Measurements from ENCODE around the gene CYSRT1. TPM values are rescaled to one million over a fixed set of nuclear protein-coding genes. Genes with fewer than 3 reads are reported as not detected.

Gene CYSRT1
- total and polyA plus RNA-seq, 3 donors from 2014 or later, result 3.0 to 5.6 (median 3.7) TPM

DNA sequence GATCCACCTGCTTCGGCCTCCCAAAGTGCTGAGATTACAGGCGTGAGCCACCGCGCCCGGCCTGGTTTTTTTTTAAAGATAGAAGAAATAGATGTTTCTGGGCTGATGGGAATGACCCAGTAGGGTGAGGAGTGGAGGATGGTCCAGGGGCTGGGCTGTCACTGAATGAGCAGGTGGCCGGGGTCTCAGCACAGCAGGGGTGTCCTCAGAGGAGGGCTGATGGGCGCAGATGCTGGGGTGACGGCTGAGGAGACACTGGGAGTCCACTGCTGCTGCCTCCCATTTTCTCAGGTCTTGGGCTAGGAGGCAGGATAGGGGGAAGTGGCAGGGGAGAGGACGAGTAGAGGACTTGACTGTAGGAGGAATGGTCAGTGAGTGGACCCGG is 50.2 kb downstream of the CYSRT1 start:
- no peak for DNase-seq
- Histone ChIP-seq H3K27ac (no peak overlapping the region), H3K36me3 (ENCODE audit: low read depth, missing control alignments) (no peaks in the 10 kb centered on the region), H3K27me3 (no peaks in the 10 kb centered on the region), H3K9me3 (no peaks in the 10 kb centered on the region), H3K4me3 (no peak overlapping the region), H3K4me1 (peaks cover 12% of the 10 kb centered on the region)
- intact Hi-C loops (cut with DNase I; ENCODE audit: low total_unique reads), result no loop called here
- 87 to 92% methylated on average over 10 of the region's 10 CpGs for WGBS, 2 donors
- TF ChIP-seq, protein P1, sequence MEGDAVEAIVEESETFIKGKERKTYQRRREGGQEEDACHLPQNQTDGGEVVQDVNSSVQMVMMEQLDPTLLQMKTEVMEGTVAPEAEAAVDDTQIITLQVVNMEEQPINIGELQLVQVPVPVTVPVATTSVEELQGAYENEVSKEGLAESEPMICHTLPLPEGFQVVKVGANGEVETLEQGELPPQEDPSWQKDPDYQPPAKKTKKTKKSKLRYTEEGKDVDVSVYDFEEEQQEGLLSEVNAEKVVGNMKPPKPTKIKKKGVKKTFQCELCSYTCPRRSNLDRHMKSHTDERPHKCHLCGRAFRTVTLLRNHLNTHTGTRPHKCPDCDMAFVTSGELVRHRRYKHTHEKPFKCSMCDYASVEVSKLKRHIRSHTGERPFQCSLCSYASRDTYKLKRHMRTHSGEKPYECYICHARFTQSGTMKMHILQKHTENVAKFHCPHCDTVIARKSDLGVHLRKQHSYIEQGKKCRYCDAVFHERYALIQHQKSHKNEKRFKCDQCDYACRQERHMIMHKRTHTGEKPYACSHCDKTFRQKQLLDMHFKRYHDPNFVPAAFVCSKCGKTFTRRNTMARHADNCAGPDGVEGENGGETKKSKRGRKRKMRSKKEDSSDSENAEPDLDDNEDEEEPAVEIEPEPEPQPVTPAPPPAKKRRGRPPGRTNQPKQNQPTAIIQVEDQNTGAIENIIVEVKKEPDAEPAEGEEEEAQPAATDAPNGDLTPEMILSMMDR (IDR thresholded peaks at IDR 0.05), result no peak
- no peak for TF ChIP-seq POLR2A (IDR thresholded peaks at IDR 0.05)

Other genes with a start within 250 kb of the CYSRT1 start
Only the 30 nearest of the 32 such genes appear.
- 10 to 100 TPM; 47.8 to 56.6 TPM for gene PAXX, start 232.8 kb upstream of the CYSRT1 start, total RNA-seq
- gene PAXX, start 232.8 kb upstream of the CYSRT1 start, polyA plus RNA-seq (ENCODE audit: insufficient read depth, low read depth, low replicate concordance), result 25.9 TPM
- 1 to 10 TPM; 1.8 to 1.9 TPM for gene CLIC3, start 228.6 kb upstream of the CYSRT1 start, total RNA-seq
- 2.8 TPM for gene CLIC3, start 228.6 kb upstream of the CYSRT1 start, polyA plus RNA-seq (ENCODE audit: insufficient read depth, low read depth, low replicate concordance)
- 10 to 100 TPM; 56.0 to 65.5 TPM for gene ABCA2, start 196.9 kb upstream of the CYSRT1 start, total RNA-seq
- gene ABCA2, start 196.9 kb upstream of the CYSRT1 start, polyA plus RNA-seq (ENCODE audit: insufficient read depth, low read depth, low replicate concordance), result 33.6 TPM
- gene FUT7, start 193.1 kb upstream of the CYSRT1 start, total RNA-seq, result under 1 TPM; 0.06 to 0.24 TPM
- gene FUT7, start 193.1 kb upstream of the CYSRT1 start, polyA plus RNA-seq (ENCODE audit: insufficient read depth, low read depth, low replicate concordance), result 0.24 TPM
- 100 to 1,000 TPM in 1 of 2 donors, 10 to 100 TPM in 1; 75.9 to 103 TPM for gene NPDC1, start 179.0 kb upstream of the CYSRT1 start, total RNA-seq
- gene NPDC1, start 179.0 kb upstream of the CYSRT1 start, polyA plus RNA-seq (ENCODE audit: insufficient read depth, low read depth, low replicate concordance), result 47.7 TPM
- gene ENTPD2, start 171.1 kb upstream of the CYSRT1 start, total RNA-seq, result 1 to 10 TPM; 5.7 to 9.6 TPM
- 8.5 TPM for gene ENTPD2, start 171.1 kb upstream of the CYSRT1 start, polyA plus RNA-seq (ENCODE audit: insufficient read depth, low read depth, low replicate concordance)
- gene SAPCD2, start 154.6 kb upstream of the CYSRT1 start, total RNA-seq, result 1 to 10 TPM; 1.4 to 1.7 TPM
- gene SAPCD2, start 154.6 kb upstream of the CYSRT1 start, polyA plus RNA-seq (ENCODE audit: insufficient read depth, low read depth, low replicate concordance), result 0.78 TPM
- gene UAP1L1, start 147.7 kb upstream of the CYSRT1 start, total RNA-seq, result 10 to 100 TPM in 1 of 2 donors, 1 to 10 TPM in 1; 7.2 to 10.1 TPM
- gene UAP1L1, start 147.7 kb upstream of the CYSRT1 start, polyA plus RNA-seq (ENCODE audit: insufficient read depth, low read depth, low replicate concordance), result 6.9 TPM
- gene MAN1B1, start 138.2 kb upstream of the CYSRT1 start, total RNA-seq, result 100 to 1,000 TPM; 122 to 124 TPM
- gene MAN1B1, start 138.2 kb upstream of the CYSRT1 start, polyA plus RNA-seq (ENCODE audit: insufficient read depth, low read depth, low replicate concordance), result 62.2 TPM
- gene DPP7, start 110.4 kb upstream of the CYSRT1 start, total RNA-seq, result 100 to 1,000 TPM; 207 to 215 TPM
- gene DPP7, start 110.4 kb upstream of the CYSRT1 start, polyA plus RNA-seq (ENCODE audit: insufficient read depth, low read depth, low replicate concordance), result 242 TPM
- gene GRIN1, start 86.0 kb upstream of the CYSRT1 start, total RNA-seq, result 1 to 10 TPM; 1.5 to 3.8 TPM
- gene GRIN1, start 86.0 kb upstream of the CYSRT1 start, polyA plus RNA-seq (ENCODE audit: insufficient read depth, low read depth, low replicate concordance), result 0.79 TPM
- gene LRRC26, start 55.1 kb upstream of the CYSRT1 start, total RNA-seq, result 1 to 10 TPM; 2.4 to 5.1 TPM
- not detected for gene LRRC26, start 55.1 kb upstream of the CYSRT1 start, polyA plus RNA-seq (ENCODE audit: insufficient read depth, low read depth, low replicate concordance)
- 10 to 100 TPM; 19.8 to 37.9 TPM for gene TMEM210, start 53.1 kb upstream of the CYSRT1 start, total RNA-seq
- 83.2 TPM for gene TMEM210, start 53.1 kb upstream of the CYSRT1 start, polyA plus RNA-seq (ENCODE audit: insufficient read depth, low read depth, low replicate concordance)
- 10 to 100 TPM; 91.0 to 98.5 TPM for gene ANAPC2, start 36.6 kb upstream of the CYSRT1 start, total RNA-seq
- 80.6 TPM for gene ANAPC2, start 36.6 kb upstream of the CYSRT1 start, polyA plus RNA-seq (ENCODE audit: insufficient read depth, low read depth, low replicate concordance)
- gene SSNA1, start 36.5 kb upstream of the CYSRT1 start, total RNA-seq, result 100 to 1,000 TPM; 134 to 137 TPM
- gene SSNA1, start 36.5 kb upstream of the CYSRT1 start, polyA plus RNA-seq (ENCODE audit: insufficient read depth, low read depth, low replicate concordance), result 211 TPM
- gene TPRN, start 24.4 kb upstream of the CYSRT1 start, total RNA-seq, result 10 to 100 TPM; 25.9 to 35.2 TPM
- gene TPRN, start 24.4 kb upstream of the CYSRT1 start, polyA plus RNA-seq (ENCODE audit: insufficient read depth, low read depth, low replicate concordance), result 17.2 TPM
- 10 to 100 TPM; 48.0 to 51.2 TPM for gene TMEM203, start 19.5 kb upstream of the CYSRT1 start, total RNA-seq
- gene TMEM203, start 19.5 kb upstream of the CYSRT1 start, polyA plus RNA-seq (ENCODE audit: insufficient read depth, low read depth, low replicate concordance), result 36.3 TPM
- gene NDOR1, start 19.5 kb upstream of the CYSRT1 start, total RNA-seq, result 10 to 100 TPM; 27.5 to 29.1 TPM
- 21.9 TPM for gene NDOR1, start 19.5 kb upstream of the CYSRT1 start, polyA plus RNA-seq (ENCODE audit: insufficient read depth, low read depth, low replicate concordance)
- 1 to 10 TPM; 3.0 to 4.1 TPM for gene RNF208, start 2.9 kb upstream of the CYSRT1 start, total RNA-seq
- gene RNF208, start 2.9 kb upstream of the CYSRT1 start, polyA plus RNA-seq (ENCODE audit: insufficient read depth, low read depth, low replicate concordance), result 7.7 TPM
- under 1 TPM; 0.37 to 0.71 TPM for gene RNF224, start 2.3 kb downstream of the CYSRT1 start, total RNA-seq
- gene RNF224, start 2.3 kb downstream of the CYSRT1 start, polyA plus RNA-seq (ENCODE audit: insufficient read depth, low read depth, low replicate concordance), result 0.17 TPM
- under 1 TPM; 0.24 to 0.25 TPM for gene SLC34A3, start 5.7 kb downstream of the CYSRT1 start, total RNA-seq
- 0.15 TPM for gene SLC34A3, start 5.7 kb downstream of the CYSRT1 start, polyA plus RNA-seq (ENCODE audit: insufficient read depth, low read depth, low replicate concordance)
- gene TUBB4B, start 16.1 kb downstream of the CYSRT1 start, total RNA-seq, result 100 to 1,000 TPM; 856 to 940 TPM
- gene TUBB4B, start 16.1 kb downstream of the CYSRT1 start, polyA plus RNA-seq (ENCODE audit: insufficient read depth, low read depth, low replicate concordance), result 1,777 TPM
- 10 to 100 TPM; 14.6 to 34.1 TPM for gene STPG3, start 26.1 kb downstream of the CYSRT1 start, total RNA-seq
- 58.9 TPM for gene STPG3, start 26.1 kb downstream of the CYSRT1 start, polyA plus RNA-seq (ENCODE audit: insufficient read depth, low read depth, low replicate concordance)
- gene NELFB, start 30.2 kb downstream of the CYSRT1 start, total RNA-seq, result 10 to 100 TPM; 60.9 to 76.7 TPM
- gene NELFB, start 30.2 kb downstream of the CYSRT1 start, polyA plus RNA-seq (ENCODE audit: insufficient read depth, low read depth, low replicate concordance), result 55.0 TPM
- gene TOR4A, start 52.6 kb downstream of the CYSRT1 start, total RNA-seq, result 1 to 10 TPM; 3.4 to 4.5 TPM
- 2.1 TPM for gene TOR4A, start 52.6 kb downstream of the CYSRT1 start, polyA plus RNA-seq (ENCODE audit: insufficient read depth, low read depth, low replicate concordance)
- gene NRARP, start 77.1 kb downstream of the CYSRT1 start, total RNA-seq, result 10 to 100 TPM; 14.4 to 40.6 TPM
- 5.2 TPM for gene NRARP, start 77.1 kb downstream of the CYSRT1 start, polyA plus RNA-seq (ENCODE audit: insufficient read depth, low read depth, low replicate concordance)
- 10 to 100 TPM; 15.5 to 24.5 TPM for gene EXD3, start 198.0 kb downstream of the CYSRT1 start, total RNA-seq
- gene EXD3, start 198.0 kb downstream of the CYSRT1 start, polyA plus RNA-seq (ENCODE audit: insufficient read depth, low read depth, low replicate concordance), result 8.9 TPM
- 1 to 10 TPM; 4.6 to 8.0 TPM for gene NOXA1, start 198.2 kb downstream of the CYSRT1 start, total RNA-seq
- gene NOXA1, start 198.2 kb downstream of the CYSRT1 start, polyA plus RNA-seq (ENCODE audit: insufficient read depth, low read depth, low replicate concordance), result 2.5 TPM
- gene ENTPD8, start 216.2 kb downstream of the CYSRT1 start, total RNA-seq, result 1 to 10 TPM; 2.0 to 2.2 TPM
- gene ENTPD8, start 216.2 kb downstream of the CYSRT1 start, polyA plus RNA-seq (ENCODE audit: insufficient read depth, low read depth, low replicate concordance), result 0.37 TPM
- gene NSMF, start 234.2 kb downstream of the CYSRT1 start, total RNA-seq, result 100 to 1,000 TPM in 1 of 2 donors, 10 to 100 TPM in 1; 81.7 to 105 TPM
- 42.5 TPM for gene NSMF, start 234.2 kb downstream of the CYSRT1 start, polyA plus RNA-seq (ENCODE audit: insufficient read depth, low read depth, low replicate concordance)

All from testis (tissue), 3 donors.